GM13976 (cell line): Measurements from ENCODE around the gene EPHA2.

Source experiments
- DNase-seq: peaks from one replicate; pipeline ENCODE4 v3.0.0; 2012; ENCODE audit warnings: low spot score
- CTCF ChIP-seq: IDR thresholded peaks from 2 replicates; pipeline ENCODE4 v1.5.1; 2012; ENCODE audit warnings: borderline replicate concordance, mild to moderate bottlenecking; ENCODE audit not compliant: insufficient read depth; ENCODE audit errors: extremely low read depth, missing control alignments, control extremely low read depth
- in situ Hi-C: fragments of 300-500 bp; cut with MboI; formaldehyde crosslinking; loops from one replicate; pipeline ENCODE4 v1.12.0; 2022; ENCODE audit warnings: low sequenced_read_pairs, mixed read lengths, inconsistent platforms; ENCODE audit not compliant: unreplicated experiment

The EPHA2 gene

DNA sequence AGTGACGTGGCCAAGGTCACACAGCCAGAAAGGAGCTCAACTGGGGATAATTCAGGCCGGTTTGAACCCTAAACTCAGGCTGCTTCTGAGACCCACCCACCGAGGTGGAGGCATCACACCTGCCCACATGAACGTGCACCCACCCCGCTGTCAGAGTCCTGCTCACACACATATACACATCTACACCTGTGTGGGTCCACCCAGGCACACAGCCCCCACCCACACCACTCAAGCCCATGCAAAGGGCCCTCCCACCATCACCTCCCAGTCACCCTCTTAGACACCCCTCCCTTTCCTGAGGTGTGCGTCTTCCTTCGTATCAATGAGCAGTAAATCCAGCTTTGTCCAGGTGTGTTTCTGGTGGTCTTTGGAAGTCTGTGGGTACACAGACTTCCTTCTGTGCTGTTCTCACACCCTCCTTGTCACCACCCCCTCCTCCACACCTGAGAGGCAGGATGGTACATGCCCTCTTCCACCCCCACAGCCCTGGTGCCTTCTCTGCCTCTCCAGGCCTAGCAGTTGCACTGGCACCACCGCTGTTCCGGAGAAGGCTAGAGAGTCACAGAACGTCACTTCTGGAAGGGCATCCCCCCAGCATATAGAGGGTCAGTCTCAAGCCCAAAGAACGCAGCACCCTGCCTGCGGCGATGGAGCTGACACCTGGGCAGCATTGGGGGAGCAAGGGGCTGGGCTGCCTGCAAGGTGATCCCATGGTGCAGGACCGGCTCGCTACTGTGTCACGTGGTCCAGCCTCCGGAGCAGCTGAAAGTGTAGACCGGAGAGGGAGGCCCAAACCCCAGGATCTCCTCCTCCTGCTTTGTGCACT lies 63.6 kb downstream of the EPHA2 start:
- in situ Hi-C loops, result loop anchor here (25.0 kb wide), 1 partner anchor 270 kb away; the partner anchor contains the start of genes FBXO42 and SZRD1
- no peak for TF ChIP-seq CTCF
- DNase-seq, result no peak

DNA sequence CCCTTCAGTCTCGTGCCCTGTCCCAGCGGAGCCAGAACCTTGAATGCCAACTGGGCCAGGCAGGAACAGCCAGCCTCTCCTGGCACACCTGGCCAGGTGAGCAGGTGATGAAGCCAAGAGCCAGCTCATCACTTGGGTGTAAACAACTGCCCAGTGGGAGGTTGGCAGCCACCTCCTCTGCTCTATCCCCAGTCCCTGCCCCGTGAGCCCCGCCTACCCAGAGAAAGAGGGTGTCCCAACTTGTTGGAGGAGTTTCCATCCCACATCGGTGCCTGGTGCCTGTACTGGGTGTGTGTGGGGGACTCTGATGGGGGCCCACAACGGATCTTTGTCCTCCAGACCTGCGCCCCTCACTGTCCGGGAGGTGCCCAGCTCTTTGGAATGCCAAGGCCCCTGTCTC lies 64.6 kb downstream of the EPHA2 start:
- DNase-seq, result no peak
- in situ Hi-C loops, result loop anchor here (25.0 kb wide), 1 partner anchor 271 kb away; the partner anchor contains the start of genes FBXO42 and SZRD1
- TF ChIP-seq CTCF, result no peak

- TF ChIP-seq CTCF, result no peak
- in situ Hi-C loops, result loop anchor here (25.0 kb wide), 1 partner anchor 272 kb away; the partner anchor contains the start of genes FBXO42 and SZRD1
- no peak for DNase-seq
Measured at GRCh38 chr1:16090076-16090826, 65.6 kb downstream of the EPHA2 start.

DNA sequence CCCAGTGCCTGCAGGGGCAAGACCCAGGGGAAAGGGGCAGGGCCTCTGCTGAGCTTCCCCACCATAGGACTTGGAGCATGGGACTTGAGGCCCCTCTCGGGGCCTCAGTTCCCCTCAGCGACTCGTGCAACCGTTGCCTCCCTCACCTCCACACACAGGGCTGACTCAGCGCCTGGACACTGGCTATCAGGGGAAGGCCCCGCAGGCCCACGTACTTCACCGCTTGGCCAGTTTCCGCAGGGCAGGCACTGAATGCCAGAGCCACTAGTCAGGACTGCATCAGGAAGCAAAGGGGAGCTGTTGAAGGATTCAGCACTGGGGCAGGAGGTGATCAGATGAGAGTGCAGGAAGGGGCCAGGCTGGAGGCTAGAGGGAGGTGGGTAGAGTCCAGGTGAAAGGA lies 66.9 kb downstream of the EPHA2 start:
- in situ Hi-C loops, result loop anchor here (25.0 kb wide), 1 partner anchor 273 kb away; the partner anchor contains the start of genes FBXO42 and SZRD1
- TF ChIP-seq CTCF, result no peak
- DNase-seq, result no peak

GRCh38 chr1:16088351-16088911 lies 67.4 kb downstream of the EPHA2 start:
- in situ Hi-C loops, result loop anchor here (25.0 kb wide), 1 partner anchor 274 kb away; the partner anchor contains the start of genes FBXO42 and SZRD1
- no peak for TF ChIP-seq CTCF
- no peak for DNase-seq

GRCh38 chr1:16087733-16088132 lies 68.1 kb downstream of the EPHA2 start:
- DNase-seq, result no peak
- in situ Hi-C loops, result loop anchor here (25.0 kb wide), 1 partner anchor 275 kb away; the partner anchor contains the start of genes FBXO42 and SZRD1
- TF ChIP-seq CTCF, result no peak
